Ishikawa (cell line): ENCODE results near the gene SMCR8.

Source experiments
- CEBPB ChIP-seq: IDR thresholded peaks from 2 replicates; pipeline ENCODE4 v1.6.1; 2012
- EGR1 ChIP-seq: IDR thresholded peaks from 2 replicates; pipeline ENCODE4 v1.6.1; 2012
- EP300 ChIP-seq: IDR thresholded peaks from 2 replicates; pipeline ENCODE4 v1.6.1; 2012; ENCODE audit warnings: borderline replicate concordance
- FOXM1 ChIP-seq: IDR thresholded peaks from 2 replicates; pipeline ENCODE4 v1.6.1; 2012; ENCODE audit warnings: low read depth, borderline replicate concordance
- MAX ChIP-seq: IDR thresholded peaks from 2 replicates; pipeline ENCODE4 v1.6.1; 2012
- NFIC ChIP-seq: IDR thresholded peaks from 2 replicates; pipeline ENCODE4 v1.6.1; 2012
- RAD21 ChIP-seq: IDR thresholded peaks from 2 replicates; pipeline ENCODE4 v1.6.1; 2012; ENCODE audit warnings: low read depth
- REST ChIP-seq: IDR thresholded peaks from 2 replicates; pipeline ENCODE4 v1.6.1; 2012; ENCODE audit warnings: low read depth, mild to moderate bottlenecking
- TAF1 ChIP-seq: IDR thresholded peaks from 2 replicates; pipeline ENCODE4 v1.6.1; 2012; ENCODE audit warnings: low read depth, mild to moderate bottlenecking
- TEAD4 ChIP-seq: IDR thresholded peaks from 2 replicates; pipeline ENCODE4 v1.6.1; 2012
- YY1 ChIP-seq: IDR thresholded peaks from 2 replicates; pipeline ENCODE4 v1.6.1; 2012; ENCODE audit warnings: low read depth

GRCh38 chr17:18363101-18364049, 48.3 kb downstream of the SMCR8 start, which contains the start of gene SHMT1:
- TF ChIP-seq EGR1 (peak; percentile 42; the same call in 1 of the 2 replicates), EP300 (no peak), REST (no peak), MAX (peak; percentile 91), RAD21 (no peak), FOXM1 (no peak), NFIC (no peak), YY1 (no peak), TEAD4 (no peak), CEBPB (no peak), TAF1 (peak; percentile 80)
